NCI-H82 (cell line): Measurements from ENCODE around the gene ZNF770.
A peak's percentile ranks its signal among the peaks of the same experiment; 100 is the strongest.
"Not testable (repeated sequence)": the region's sequence is repeated elsewhere in the genome, so short reads cannot be mapped to it uniquely, and the experiment has no call there.

Source experiments
- DNase-seq: peaks from one replicate; lab custom pipeline; 2025; lab: John Stamatoyannopoulos, UW

The ZNF770 gene

DNA sequence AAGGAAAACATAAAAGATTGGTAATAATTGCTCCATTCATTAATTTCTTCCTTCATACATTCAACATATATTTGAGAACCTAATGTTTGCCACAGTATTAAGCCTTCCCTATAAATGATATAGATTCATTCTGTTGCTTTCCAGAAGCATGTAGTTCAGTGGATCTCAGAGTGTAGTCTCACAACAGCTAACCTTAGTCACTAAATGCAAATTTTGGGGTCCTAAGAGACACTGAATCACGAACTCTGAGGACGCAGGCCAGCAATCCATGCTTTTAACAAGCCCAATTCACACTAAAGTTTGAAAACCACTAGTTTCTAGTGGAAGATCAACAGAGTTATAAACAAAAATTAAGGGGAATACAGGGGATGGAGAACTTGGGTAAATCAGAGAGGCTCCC is 11.3 kb downstream of the ZNF770 start:
- DNase-seq: no peak

DNA sequence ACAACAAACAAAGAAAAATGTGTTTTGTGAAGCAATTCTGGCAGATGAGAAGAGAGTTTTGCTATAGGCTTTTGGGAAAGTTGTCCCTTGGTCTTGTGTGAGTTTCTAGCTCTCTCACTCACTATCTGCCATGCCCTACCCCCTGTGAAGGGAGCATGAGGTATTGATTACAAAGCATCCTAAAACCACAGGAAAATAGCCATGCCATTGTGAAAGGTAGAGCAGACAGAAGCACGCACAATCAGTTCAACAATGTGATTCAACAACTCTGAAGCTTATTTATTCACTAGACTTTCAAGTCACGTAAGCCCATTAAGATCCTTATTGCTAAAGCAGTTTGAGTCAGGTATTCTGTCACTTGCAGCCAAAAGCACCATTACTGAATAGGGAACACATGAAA is 12.0 kb downstream of the ZNF770 start:
- DNase-seq: peak; percentile 9

GRCh38 chr15:34973512-34973911 is 14.6 kb downstream of the ZNF770 start:
- no peak for DNase-seq

DNA sequence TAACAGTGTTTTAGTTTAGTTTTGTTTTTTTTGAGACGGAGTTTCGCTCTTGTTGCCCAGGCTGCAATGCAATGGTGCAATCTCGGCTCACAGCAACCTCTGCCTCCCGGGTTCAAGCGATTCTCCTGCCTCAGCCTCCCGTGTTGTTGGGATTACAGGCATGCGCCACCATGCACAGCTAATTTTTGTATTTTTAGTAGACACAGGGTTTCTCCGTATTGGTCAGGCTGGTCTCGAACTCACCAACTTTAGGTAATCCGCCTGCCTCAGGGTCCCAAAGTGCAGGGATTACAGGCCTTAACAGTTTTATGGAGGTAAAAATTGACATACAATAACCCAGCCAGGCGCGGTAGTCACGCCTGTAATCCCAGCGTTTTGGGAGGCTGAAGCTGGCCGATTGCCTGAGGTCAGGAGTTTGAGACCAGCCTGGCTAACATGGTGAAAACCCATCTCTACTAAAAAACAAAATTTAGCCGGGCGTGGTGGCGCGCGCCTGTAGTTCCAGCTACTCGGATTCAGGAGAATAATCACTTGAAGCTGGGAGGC is 17.9 kb downstream of the ZNF770 start:
- not testable (repeated sequence) for DNase-seq

GRCh38 chr15:34969340-34970097 is 18.6 kb downstream of the ZNF770 start, which contains the start of gene AQR:
Gene AQR, minus strand, starts transcription at chr15:34969742. Its CDS starts 129 bp downstream, at chr15:34969613.
- DNase-seq: peak; percentile 99

DNA sequence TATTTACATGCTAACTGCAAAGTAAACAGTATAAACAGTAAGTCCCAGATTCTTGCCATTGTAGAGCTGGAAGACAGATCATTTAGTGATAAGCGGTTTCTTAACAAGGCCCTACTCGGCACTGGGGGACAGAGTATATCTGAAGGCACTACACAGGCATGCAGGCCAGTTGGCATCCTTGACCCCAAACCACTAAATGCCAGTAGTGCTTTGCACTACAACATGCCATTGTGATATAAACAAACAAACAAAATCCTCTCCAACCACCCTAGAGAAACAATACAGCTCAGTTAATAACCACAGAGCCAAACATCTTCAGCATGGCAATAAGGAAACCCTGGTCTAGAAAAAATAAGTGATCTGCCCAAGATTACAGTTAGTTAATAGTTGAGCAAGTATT is 23.8 kb downstream of the ZNF770 start:
- no peak for DNase-seq

GRCh38 chr15:34953851-34954250 is 34.2 kb downstream of the ZNF770 start:
- DNase-seq: no peak

DNA sequence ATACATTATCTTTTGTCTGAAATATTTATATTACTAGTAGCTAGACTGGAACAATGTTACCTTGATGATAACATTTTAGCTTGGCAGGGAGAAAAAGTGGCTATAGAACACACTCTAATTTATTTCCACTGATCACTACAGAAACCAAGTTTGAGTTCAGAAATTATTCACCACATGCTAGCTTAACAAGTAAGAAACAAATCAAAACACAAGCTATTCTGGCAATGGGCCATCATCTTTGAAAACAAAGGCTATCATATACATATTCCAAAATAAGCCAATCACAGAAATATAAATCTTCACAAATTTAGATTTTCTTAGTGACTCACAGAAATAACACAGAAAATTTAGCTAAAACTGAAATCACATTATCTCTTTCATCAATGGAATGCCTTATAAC is 35.6 kb downstream of the ZNF770 start:
- DNase-seq: no peak

DNA sequence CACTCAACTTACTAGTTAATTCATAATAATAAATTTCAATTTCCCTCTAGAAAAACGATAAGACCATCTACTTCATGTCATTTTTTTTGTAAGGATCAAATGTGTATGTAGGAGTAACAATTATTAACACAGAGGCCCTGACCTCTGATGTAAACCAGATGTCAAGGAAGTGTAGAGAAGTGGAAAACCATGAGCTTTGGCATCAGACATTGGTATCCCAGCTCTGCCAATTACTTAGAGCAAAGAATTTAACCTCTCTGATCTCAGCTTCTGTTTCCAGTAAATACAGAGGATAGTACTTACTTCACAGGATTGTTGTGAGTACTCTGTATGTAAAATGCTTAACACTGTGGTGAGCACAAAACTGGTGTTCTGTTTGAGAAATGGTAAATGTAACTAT is 36.1 kb downstream of the ZNF770 start:
- no peak for DNase-seq

- DNase-seq: no peak
These were observed 43.2 kb downstream of the ZNF770 start for GRCh38 chr15:34944936-34945335.

- no peak for DNase-seq
These were observed 44.4 kb downstream of the ZNF770 start for GRCh38 chr15:34943711-34944110.

- DNase-seq: not testable (repeated sequence)
These were observed 44.8 kb downstream of the ZNF770 start for GRCh38 chr15:34943264-34943663.

- no peak for DNase-seq
These were observed 45.7 kb downstream of the ZNF770 start for GRCh38 chr15:34942363-34942762.

- DNase-seq: peak; percentile 3
These were observed 46.3 kb downstream of the ZNF770 start for GRCh38 chr15:34941831-34942230.

GRCh38 chr15:34941185-34941698 is 46.8 kb downstream of the ZNF770 start:
- no peak for DNase-seq

DNA sequence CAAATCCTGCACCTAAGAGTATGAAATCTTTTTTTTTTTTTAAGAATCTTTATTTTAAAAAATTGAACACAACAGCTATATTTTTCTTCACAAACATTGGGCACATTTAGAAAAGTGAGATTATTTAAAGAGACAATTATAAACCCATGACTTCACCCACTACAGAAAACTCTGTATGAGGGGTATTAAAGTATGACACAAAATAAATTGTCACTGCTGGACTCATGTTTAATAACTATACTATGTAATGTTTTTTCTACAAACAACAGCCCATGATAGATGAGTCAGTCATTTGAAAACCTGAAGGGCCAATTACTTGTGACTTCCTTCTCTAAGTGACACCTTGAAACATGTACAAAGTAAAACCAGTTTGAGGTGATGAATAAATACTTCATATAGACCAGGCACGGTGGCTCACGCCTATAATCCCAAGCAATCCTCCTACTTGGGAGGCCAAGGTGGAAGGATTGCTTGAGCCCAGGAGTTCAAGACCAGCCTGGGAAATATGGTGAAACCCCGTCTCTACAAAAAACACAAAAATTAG is 54.6 kb downstream of the ZNF770 start:
- no peak for DNase-seq

- DNase-seq: not testable (repeated sequence)
These were observed 59.7 kb downstream of the ZNF770 start for GRCh38 chr15:34928349-34928748.
